NCI-H2107 treated with DMSO at 0.1 percent for 48 hours (cell line): ENCODE results near the gene NEU2.
"Not testable (repeated sequence)": the region's sequence is repeated elsewhere in the genome, so short reads cannot be mapped to it uniquely, and the experiment has no call there.

Experiments
- DNase-seq: peaks from one replicate; lab custom pipeline; 2025; ENCODE audit not compliant: unreplicated experiment; lab: John Stamatoyannopoulos, UW

NEU2 gene

DNA sequence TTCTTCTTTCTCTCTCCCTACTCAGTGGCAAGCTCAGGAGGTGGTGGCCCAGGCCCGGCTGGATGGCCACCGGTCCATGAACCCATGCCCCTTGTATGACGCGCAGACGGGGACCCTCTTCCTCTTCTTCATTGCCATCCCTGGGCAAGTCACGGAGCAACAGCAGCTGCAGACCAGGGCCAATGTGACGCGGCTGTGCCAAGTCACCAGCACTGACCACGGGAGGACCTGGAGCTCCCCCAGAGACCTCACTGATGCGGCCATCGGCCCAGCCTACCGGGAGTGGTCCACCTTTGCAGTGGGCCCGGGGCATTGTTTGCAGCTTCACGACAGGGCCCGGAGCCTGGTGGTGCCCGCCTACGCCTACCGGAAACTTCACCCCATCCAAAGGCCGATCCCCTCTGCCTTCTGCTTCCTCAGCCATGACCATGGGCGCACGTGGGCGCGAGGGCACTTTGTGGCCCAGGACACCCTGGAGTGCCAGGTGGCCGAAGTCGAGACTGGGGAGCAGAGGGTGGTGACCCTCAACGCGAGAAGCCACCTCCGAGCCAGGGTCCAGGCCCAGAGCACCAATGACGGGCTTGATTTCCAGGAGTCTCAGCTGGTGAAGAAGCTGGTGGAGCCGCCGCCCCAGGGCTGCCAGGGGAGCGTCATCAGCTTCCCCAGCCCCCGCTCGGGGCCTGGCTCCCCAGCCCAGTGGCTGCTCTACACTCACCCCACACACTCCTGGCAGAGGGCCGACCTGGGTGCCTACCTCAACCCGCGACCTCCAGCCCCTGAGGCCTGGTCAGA is 1.8 kb downstream of the NEU2 start:
- no peak for DNase-seq

DNA sequence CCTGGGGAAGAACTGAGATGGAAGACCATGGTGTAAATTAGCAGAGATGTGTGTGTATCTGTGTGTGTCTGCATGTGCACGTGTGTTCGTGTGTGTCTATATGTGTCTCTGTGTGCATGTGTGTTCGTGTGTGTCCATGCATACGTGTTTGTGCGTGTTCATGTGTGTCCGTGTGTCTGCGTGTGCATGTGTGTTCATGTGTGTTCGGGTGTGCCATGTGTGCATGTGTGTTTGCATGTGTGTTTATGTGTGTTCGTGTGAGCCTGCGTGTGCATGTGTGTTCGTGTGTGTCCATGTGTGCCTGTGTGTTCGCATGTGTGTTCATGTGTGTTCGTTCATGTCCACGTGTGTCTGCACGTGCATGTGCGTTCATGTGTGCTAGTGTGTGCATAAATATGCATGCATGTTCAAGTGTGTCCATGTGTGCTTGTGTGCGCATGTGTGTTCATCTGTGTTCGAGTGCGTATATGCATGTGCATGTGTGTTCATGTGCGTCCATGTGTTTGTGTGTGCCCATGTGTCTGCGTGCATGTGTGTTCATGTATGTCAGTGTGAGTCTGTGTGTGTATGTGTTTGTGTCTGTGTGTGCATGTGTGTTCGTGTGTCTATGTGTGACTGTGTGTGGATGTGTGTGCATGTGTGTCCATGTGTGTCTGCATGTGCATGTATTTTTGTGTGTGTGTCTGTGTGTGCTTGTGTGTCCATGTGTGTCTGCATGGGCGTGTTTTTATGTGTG is 3.1 kb downstream of the NEU2 start:
- no peak for DNase-seq

DNA sequence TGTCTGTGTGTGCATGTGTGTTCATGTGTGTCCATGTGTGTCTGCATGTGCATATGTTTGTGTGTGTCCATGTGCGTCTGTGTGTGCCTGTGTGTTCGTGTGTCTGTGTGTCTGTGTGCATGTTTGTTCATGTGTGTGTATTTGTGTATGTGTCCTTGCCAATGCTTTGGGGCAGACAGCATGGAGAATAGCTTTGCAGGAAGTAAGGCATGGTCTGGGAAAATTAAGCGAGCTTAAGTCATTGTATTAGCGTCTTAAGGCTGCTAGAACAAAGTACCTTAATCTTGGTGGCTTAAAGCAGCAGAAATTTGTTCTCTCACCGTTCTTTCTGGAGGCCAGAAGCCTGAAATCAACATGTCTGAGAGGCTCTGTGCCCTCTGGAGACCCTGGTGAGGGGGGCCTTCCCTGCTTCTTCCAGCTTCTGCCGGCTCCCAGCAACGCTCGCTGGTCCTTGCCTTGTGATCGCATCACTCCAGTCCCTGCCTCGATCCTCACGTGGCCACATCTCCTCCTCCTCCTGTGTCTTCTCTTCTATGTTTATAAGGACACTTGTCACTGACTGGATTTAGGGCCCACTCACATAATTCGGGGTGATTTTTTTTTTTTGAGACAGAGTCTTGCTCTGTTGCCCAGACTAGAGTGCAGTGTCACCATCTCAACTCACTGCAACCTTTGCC is 3.8 kb downstream of the NEU2 start:
- DNase-seq = no peak

DNA sequence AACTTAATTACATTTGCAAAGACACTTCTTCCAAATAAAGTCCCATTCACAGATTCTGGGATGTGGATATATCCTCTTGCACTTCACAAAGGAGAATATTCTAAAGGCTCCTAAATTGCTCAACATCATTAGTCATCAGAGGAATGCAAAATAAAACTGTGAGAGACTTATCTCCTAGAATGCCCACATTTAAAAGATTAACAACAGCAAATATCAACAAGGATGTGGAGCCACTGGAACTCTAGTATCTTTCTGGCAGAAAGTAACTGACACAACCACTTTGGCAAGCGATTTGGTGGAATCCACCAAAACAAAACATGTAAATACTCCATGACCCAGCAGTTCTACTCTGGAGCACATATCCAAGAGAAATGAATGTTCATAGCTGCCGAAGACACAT is 4.6 kb downstream of the NEU2 start:
- DNase-seq = no peak

DNA sequence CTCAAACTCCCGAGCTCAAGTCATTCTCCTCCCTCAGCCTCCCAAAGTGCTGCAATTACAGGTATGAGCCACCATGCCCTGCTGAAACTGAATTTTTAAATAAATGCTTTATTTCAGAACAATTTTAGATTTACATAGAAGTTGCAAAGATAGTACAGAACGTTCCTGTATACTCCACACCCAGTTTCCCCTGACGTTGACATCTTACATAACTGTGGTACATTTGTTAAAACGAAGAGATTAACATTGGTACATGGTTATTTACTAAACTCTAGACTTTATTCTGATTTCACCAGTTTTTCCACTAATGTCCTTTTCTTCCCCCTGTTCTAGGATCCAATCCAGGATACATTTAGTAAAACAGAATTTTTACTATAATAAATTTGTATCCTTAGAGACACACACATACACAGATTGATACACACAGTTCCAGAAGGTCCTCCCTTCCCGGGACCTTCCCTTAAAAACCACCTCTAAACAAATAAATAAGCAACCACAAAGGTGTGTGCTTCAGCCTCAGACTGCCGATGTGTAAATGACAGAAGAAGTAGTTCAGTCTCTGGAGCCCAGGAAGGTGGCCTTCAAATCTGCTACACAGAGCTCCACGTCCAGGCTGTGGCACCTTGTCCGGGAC is 6.9 kb downstream of the NEU2 start:
- no peak for DNase-seq

DNA sequence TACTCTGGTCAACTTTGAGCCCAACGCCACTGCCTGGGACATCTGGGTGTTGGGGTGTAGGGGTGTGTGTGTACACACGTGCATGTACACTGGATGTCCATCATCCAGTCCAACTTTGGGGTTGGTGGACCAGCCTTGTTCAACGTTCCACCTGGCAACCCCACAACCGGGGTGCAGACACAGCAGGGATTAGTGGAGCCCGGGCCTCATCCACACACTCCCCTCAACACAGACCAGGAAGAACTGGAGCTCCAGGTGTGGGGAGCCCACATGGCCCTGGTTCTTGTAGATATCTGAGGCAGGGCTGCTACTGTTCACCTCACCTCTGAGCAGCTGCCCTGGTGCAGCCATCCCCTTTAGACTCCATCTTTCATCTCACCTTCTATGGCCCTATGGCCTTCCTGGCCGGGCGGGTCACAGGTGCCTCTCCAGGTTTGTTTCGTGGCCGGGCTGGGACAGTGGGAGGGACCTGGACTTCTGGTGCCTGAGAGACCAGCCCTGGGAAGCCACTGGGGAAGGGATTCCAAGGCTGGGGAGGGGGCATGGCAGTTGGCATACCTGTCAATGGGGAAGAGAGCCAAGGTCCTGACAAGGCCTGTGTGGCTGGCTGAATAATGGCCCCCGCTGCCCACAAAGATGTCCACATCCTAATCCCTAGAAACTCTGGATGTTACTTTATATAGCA is 7.5 kb downstream of the NEU2 start:
- no peak for DNase-seq

DNA sequence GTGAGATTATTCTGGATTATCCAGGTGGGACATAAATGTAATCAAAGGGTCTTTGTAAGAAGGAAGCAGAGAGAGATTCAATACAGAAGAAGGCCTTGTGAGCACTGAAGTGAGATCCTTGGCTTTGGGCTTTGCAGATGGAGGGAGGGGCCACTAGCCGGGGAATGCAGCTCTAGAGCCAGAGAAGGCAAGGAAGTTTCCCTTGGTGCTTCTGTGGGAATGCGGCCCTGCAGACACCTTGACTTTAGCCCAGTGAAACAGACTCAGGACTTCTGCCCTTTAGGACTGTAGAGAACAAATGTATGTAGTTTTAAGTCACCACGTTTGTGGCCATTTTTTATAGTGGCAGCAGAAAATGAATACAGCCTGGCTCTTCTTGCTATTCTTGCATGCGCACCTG is 8.1 kb downstream of the NEU2 start:
- DNase-seq = no peak

DNA sequence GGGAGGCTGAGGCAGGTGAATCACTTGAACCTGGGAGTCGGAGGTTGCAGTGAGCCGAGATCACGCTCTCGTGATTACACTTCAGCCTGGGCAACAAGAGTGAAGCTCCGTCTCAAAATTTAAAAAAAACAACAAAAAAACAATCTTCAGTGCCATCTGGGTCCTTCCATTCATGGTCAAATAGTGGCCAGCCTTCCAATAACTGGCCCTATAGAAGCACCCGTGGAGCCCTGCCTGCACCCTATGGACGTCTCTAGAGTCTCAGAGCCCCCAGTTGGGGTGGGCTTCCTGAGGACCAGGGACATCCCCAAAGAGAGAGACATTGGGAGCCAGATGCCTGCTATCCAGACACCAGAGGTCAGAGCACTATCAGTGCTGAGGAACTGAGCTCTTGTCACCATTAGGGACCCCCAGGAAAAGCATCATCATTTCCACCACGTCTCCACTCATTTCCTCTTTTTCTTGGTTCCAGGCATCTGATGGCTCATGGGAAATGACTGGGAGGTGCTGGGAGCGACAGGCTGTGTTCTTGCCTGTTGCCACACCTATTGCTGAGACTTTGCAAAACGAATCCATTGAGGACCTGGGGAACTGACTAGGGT is 9.4 kb downstream of the NEU2 start:
- DNase-seq = no peak

DNA sequence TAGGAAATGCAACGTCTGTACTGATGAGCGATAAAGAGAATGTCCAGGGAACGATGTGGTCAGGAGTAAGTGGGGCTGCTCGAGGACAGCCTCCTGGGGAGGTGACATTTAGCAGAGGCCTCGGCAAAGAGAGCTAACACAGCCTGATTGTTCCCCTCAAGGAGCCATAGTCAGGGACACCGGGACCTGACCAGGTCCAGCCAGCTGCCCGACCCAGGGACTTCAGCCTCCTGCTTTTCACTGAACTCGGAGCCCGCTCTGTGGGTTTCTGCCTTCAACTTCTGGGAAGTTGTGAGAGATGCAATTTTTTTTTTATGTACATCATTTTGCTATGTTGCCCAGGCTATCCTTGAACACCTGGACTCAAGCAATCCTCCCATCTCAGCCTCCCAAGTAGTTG is 10.1 kb downstream of the NEU2 start:
- DNase-seq = no peak

DNA sequence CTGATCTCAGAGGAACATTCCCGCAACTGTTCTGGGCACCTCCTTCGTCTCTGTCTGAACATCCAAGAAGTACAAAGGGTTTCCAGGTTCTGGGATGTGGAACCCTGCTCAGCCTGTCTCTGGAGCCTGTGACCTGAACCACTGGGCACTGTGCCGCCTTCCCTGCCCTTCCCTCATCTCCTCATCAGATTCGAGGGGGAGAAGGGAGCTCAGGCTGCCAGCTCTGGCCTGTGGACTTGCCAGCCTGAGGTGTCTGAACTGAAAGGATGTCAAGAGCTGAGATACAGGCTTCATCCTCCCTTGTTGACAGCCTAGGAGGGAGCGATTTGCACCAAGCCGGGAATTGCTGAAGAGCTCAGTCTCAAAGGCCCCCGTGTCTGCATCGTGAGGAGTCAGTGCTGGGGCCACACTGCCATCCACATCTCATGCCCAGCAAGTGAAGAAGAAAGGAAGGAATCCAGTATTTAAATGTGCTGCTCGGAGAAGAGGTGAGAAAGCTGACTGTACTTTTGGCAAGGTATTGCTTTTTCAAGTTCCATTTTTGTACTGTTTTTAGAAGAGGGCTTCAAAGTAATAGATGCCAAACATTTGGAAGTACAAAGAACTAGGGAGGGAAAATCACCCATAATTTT is 12.6 kb downstream of the NEU2 start:
- no peak for DNase-seq

DNA sequence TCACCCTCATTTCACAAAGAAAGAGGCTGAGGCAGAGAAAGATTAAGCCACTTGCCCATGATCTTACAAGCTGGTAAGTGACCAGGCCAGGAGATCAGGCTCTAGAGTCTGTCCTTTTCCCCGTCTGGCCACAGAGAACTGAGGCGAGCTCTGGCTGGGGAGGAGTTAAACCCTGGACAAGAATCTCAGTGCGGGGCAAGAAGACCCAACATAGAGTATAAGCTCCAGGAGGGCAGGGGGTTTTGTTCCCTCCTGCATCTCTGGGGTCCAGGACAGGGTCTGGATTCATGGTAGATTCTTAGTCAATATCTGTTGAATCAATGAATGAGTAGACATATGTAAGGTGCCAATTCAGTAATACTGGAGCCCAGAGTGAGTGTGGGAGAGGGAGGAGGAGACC is 14.7 kb downstream of the NEU2 start:
- DNase-seq = no peak

DNA sequence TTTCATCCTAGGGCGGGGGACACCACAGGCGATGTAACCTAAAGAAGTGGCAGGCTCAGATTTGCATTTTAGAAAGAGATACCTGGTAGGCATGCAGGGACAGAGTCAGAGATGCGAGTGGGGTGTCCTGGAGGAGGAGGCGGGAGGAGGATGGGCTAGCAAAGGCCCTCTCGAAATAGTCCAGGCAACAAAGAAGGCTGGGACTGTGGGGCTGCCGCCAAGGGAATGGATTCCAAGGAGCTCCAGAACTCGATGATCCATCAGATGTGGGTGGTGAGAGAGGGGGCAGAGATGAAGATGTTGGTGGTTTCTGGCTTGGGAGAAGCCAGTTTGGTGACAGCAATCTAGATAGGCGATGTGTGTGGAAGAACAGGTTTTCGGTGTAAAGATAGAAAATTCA is 15.2 kb downstream of the NEU2 start:
- DNase-seq = no peak

DNA sequence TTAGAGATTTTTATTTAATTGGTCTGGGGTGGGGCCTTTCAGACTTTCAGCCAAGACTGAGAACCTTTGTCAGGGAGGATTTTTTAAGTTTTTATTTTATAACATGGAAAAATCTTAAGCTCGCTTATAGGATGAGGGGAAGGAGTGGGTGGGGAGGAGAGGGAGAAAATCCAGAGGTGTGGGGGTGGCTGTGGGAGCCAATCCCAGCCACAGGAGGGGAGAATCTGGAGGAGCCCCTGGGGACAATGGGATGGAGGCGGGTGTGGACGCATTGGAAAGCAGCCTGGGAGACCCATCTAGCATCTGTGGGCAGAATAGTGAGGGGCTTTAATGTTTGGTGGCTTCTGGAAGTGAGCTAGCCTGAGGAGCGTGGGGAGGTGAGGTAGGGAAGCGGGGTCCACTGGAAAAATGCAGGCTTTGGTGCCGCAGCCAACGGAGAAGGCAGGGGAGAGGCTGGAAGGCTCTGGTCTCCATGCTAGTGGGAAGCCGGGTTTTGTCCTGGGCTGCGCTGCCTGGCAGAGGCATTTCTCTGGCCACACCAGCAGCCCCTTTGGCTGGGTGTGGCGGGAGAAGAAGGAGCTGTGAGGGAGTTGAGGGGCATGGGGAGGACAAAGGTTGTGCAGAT is 16.2 kb downstream of the NEU2 start:
- no peak for DNase-seq

DNA sequence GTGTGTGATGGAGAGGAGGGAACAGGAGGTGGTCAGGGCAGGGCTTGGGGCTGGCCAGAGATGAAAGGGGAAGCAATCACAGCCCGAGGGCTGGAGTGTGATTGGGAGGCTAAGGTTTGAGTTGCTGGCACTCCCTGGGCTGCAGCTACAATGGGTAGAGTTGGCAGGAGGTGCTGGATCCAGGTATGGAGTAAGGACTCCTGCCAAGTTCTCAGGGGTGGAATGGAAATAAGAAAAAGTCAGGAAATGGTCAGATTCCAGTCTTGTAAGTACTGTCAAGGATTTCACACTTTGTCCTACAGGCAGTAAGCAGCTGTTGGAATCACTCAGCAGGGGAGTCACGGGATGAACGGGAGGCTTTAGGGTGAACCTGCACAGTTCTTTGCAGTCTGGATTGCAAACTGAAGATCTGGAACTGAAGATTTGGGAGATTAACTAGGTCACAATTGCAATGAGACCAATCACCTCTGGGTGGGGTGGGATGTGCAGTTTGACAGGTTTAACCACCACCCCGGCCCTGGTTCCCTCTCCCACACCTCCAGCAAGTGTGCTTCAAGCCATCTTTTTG is 16.8 kb downstream of the NEU2 start:
- DNase-seq = no peak

DNA sequence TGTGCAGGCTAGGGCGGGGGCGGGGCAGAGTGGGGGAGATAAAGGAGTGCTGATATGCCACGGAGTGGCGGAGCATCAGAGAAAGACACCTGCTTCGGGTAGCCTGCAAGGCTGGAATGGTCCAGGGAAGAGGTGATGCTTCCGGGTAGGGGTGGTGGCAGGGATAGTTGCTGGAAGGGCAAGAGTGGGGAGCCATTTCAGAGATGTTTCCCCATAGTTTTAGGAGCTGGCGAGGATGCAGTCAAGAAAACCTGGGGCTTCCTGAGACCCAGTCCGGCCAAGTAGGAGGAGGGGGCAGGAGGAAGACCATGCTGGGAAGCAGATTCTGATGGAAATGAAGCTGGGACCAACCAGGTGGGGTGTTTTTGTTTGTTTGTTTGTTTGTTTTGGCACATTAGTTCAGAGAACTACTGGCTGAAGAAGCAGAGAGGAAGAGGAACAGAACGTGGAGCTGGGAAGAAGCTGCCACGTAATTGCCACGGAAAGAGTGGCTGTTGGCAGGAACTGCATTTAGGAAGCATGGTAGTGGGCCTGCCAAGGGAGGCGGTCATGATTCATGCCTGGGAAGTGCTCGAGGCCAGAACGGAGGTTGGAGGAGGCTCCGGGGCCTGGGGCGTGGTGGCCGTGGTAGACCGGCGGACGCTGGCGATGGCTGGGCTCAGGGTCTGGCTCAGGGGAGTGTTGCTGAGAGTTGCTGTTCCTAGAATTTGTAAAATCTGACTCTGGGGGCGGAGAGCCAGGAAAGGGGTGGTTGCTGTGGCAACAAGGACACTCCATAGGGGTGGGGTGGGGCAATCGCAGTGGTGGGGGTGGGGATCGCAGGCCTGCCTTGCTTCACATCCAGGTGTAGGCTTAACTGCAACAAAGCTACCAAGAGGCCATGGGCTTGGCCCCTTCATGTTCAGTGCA is 19.0 kb downstream of the NEU2 start:
- DNase-seq = no peak

DNA sequence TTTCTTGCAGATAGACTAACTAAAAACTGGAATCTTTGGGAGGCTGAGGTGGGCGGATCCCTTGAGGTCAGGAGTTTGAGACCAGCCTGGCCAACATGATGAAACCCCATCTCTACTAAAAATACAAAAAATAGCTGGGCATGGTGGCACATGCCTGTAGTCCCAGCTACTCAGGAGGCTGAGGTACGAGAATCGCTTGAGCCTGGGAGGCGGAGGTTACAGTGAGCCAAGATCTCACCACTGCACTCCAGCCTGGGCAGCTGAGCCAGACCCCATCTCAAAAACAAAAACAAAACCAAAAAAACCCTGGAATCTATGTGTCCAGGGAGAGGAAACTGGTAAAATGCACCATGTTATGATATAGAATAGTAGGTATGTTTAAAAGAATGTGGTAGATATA is 20.0 kb downstream of the NEU2 start:
- not testable (repeated sequence) for DNase-seq

DNA sequence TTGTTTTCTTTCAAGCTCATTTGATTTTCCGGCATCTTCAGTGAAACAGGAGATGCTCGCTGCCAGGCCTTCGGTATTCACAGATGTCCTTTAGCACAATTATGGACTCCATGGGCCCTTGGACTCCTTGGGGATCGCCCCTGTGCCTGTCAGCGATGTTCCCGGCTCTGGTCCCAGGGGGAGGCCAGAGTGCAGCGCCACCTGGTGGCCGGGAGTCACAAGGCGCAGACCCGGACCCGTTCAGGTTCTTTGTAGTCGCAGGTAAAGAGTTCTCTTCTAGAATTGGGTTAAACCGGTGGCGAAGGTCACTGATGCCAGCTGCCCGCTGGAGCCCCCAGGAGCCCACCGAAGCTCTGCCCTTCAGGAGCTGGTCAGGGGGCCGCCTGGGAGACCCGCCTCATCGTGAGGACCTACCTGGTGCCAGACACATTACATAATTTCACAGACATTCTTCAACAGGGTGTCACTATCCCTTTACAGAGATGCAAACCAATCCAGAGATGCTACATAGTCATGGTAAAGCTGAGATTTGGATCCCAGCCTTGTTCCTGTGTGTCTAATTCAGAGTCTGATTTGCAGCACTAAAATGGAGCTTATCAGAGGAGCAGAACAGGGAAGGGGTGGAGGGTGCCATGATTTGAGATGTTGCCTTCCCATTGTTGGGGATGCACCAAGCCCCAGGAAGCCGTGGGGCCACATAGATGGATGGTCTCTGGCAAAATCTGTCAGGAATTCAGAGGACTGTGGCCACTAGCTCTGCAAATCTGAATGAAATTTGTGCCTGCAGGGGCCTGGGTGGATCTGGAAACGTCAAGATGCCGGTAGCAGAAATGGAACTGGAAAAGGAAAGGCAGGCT is 21.7 kb downstream of the NEU2 start:
- no peak for DNase-seq
